GM19035 (cell line): Measurements from ENCODE around the gene RGL1.

ENCODE experiments used
- ATAC-seq: cut with Tn5 transposase; IDR thresholded peaks from one replicate; pipeline ENCODE4 v1.9.1; 2021; ENCODE audit not compliant: unreplicated experiment

Gene RGL1

GRCh38 chr1:183817576-183818288 lies 12.8 kb downstream of the RGL1 start:
- no peak for ATAC-seq

GRCh38 chr1:183819059-183819458 lies 14.1 kb downstream of the RGL1 start:
- no peak for ATAC-seq

DNA sequence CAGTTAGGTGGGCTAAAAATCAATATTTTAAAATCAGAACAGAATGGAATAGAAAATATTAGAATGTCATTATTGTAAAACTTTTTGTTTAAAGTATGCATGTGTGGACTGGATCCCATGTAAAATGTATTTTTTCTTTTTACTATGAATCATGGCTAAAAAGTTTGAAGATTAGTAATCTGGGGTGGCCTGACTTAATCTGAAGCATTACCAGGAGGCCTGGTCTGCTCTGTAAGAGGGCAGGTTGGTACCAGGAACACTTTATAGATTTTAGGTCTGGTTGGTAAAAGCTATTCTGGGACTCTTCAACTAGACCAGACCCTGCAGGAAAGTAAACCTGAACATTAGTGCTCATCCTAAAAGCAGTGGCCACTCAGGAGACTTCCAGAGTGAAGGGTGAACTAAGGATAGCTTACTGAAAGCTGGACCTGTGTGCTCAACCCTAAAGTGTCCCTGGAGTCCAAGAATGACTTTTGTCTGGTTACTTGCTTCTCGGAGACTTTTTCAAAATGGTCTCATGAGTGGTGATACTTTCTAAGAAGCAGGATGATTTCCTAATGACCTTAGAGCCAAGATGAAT lies 16.5 kb downstream of the RGL1 start:
- ATAC-seq = no peak

- no peak for ATAC-seq
Measured at GRCh38 chr1:183821889-183822611, 17.1 kb downstream of the RGL1 start.

GRCh38 chr1:183824291-183824690 lies 19.4 kb downstream of the RGL1 start:
- no peak for ATAC-seq

GRCh38 chr1:183827801-183828200 lies 22.9 kb downstream of the RGL1 start:
- no peak for ATAC-seq

DNA sequence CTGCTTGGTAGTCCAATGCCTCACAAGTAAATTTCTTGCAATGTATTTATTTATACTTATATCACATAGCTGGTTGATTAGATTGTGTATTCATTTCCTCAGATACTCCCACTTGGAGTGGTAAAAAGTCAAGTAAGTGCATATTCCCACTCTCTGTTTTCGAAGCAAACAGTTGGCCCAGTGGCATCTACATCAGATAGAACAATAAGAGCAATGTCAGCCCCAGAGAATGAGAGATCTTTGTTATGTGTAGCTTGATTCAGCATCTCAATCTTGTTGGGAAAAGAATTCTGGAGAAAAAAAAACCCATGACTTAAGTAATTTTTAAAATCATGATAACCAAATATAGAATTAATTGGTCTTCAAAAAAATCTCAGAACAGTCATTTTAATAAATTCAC lies 25.5 kb downstream of the RGL1 start:
- no peak for ATAC-seq

DNA sequence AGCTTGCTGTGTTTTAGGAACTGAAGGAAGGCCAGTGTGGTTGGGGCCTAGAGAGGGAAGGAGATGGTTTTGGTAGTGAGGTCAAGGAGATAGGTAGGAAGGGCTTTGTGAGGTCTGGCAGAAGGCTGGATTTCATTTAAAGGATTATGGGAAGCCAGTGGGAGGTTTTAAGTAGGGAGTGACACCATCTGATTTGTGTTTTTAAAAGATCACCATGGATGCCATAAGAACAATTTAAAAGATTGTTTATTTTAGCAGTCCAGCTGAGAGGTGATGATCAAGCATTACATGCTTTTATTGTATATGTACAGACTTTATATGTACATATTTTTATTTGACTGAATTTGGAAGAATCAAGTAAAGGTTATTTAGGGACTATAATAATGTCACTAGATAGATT lies 26.4 kb downstream of the RGL1 start:
- ATAC-seq = no peak

GRCh38 chr1:183832459-183832858 lies 27.5 kb downstream of the RGL1 start:
- ATAC-seq = no peak

- no peak for ATAC-seq
Measured at GRCh38 chr1:183834568-183834967, 29.6 kb downstream of the RGL1 start.

DNA sequence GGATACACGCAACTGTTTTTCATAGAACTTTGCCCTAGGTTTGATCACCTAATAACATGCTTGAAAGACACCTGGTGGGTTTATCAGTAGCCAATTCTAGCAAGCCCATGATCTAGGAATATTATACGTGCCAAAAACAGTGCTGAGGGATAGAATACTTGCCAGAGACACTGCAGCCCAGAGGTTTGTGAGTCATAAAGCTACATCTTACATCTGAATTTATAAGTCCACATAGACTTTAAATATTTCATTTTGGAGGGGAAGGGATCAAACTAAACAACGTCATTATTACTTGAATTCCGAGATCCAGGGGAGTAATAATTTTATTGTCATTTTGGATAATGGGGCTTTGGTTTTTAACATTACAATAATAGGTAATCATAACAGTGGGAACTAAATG lies 31.7 kb downstream of the RGL1 start:
- ATAC-seq = no peak

- no peak for ATAC-seq
Measured at GRCh38 chr1:183837062-183837461, 32.1 kb downstream of the RGL1 start.

DNA sequence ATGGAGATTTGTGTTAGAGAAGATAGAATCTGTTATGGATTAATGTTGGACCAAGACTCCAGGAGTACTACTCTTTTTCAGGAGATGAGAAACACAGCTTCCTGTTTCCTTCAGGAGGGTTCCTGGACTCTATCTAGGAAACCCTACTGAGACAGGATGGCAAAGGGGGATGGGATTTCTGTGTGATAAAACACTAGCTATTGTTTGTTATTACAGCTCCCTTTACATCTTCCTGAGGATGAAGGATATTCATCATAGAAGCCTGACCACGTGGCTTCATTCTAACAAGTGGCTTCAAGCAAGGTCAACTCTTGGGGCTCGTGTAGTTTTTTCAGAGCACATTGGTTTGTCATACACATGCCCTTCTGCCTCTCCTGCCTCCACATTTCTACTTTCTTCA lies 33.3 kb downstream of the RGL1 start:
- no peak for ATAC-seq

DNA sequence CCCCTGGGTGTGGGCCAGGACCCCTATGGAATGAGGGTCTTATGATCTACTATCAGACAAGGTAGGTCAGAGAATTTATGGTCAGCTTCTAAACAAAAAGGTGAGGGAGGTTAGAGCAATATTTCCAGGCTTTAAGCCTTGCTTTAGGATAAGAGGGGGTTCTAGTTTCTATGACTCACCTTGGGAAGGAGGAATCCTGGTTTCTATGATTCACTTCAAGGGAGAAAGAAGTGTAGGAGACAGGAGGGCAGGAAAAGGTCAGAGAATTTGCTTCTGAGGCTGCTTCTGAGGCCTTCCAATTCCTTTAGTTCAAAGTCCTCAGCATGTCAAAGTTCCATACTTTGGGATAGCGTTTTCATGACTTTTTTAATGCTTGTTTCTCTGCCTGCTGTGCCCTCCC lies 35.2 kb downstream of the RGL1 start:
- no peak for ATAC-seq

- ATAC-seq = peak; percentile 43
Measured at GRCh38 chr1:183841550-183841949, 36.6 kb downstream of the RGL1 start.

GRCh38 chr1:183841950-183842794 lies 37.3 kb downstream of the RGL1 start:
- ATAC-seq = peak; percentile 88

- ATAC-seq = peak; percentile 44
Measured at GRCh38 chr1:183842795-183843144, 37.9 kb downstream of the RGL1 start.

GRCh38 chr1:183844806-183845205 lies 39.9 kb downstream of the RGL1 start:
- no peak for ATAC-seq

DNA sequence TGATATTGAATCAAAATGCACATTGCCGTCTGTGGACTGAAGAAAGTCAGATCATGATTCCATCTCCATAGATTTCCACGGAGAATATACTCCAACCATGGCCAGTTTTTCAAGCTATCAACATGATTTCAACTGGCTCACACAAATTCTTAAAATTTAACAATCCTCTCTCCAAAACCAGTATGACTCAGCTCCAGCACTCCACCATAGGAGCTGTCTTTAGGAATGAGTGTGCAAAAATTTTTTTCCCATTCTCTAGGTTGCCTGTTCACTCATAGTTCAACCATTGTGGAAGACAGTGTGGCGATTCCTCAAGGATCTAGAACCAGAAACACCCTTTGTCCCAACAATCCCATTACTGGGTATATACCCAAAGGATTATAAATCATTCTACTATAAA lies 40.8 kb downstream of the RGL1 start:
- no peak for ATAC-seq

DNA sequence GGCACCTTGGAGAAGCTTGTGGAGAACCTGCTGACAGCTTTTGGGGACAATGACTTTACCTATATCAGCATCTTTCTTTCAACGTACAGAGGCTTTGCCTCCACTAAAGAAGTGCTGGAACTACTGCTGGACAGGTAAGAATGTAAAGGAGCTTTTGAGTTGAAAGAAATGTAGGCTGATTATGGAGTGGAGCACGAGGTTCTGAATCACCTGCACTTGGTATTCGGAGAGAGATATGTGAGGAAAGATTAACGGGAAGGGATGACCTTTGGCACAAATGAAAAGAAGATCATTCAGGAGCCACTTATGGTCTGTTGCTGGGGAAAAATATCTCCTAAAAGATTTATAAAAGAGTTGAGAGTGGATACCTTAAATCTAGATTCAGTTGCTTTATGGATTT lies 42.7 kb downstream of the RGL1 start:
- no peak for ATAC-seq

GRCh38 chr1:183850852-183851251 lies 45.9 kb downstream of the RGL1 start:
- no peak for ATAC-seq

DNA sequence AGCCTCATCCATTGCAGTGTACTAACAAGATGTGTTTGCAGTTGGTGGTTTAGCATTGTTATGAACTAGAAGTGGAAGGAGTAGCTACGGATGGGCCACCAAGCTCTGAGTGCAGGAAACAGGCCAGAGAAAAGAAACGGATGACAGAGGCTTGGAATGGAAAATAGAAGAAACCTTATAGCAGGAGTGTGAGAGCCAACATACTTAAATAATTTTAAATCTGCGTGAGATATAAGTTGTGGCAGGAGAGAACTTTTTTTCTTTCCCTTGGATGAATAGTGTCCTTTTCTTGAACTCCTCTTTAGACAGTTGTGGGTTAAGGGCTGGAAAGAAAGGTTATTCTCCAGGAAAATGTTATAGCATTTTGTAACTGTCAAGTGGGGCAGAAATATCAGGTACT lies 54.2 kb downstream of the RGL1 start:
- ATAC-seq = no peak
